ENCODE measurements around the gene MXRA7. TPM values are rescaled to one million over a fixed set of nuclear protein-coding genes. Genes with fewer than 3 reads are reported as not detected.

The MXRA7 gene
- total RNA-seq, 1 donor from 2014 or later, result 55.4 TPM

GRCh38 chr17:76691379-76692191 is 19.2 kb downstream of the MXRA7 start:
- peaks cover 2% of the 10 kb centered on the region for H3K36me3 Mint-ChIP-seq
- H3K4me3 Mint-ChIP-seq, result no peak overlapping the region
- H3K79me2 ChIP-seq (ENCODE audit: low read depth), result no peaks in the 10 kb centered on the region
- DNase-seq (ENCODE audit: low spot score), result no peak
- H3K9me3 Mint-ChIP-seq, result no peaks in the 10 kb centered on the region
- peaks cover 43% of the 10 kb centered on the region for H3K4me1 Mint-ChIP-seq
- H3K27me3 Mint-ChIP-seq (ENCODE audit: insufficient read depth, low read depth), result peaks cover 11% of the 10 kb centered on the region
- no peak overlapping the region for H3K4me2 ChIP-seq
- no peaks in the 10 kb centered on the region for H3K36me3 ChIP-seq
- H3F3A ChIP-seq (ENCODE audit: low read depth), result no peaks in the 10 kb centered on the region
- TF ChIP-seq CTCF (IDR thresholded peaks at IDR 0.05) (no peak), EZH2 (IDR thresholded peaks at IDR 0.05) (no peak)
- peaks cover 17% of the 10 kb centered on the region for H3K4me1 ChIP-seq
- peak overlapping the region; percentile 42 for H3K27ac Mint-ChIP-seq
- no peaks in the 10 kb centered on the region for H3K9me3 ChIP-seq (ENCODE audit: low read depth)
- H3K4me3 ChIP-seq, result no peak overlapping the region
- H3K27ac ChIP-seq, result no peak overlapping the region
- no peaks in the 10 kb centered on the region for H3K27me3 ChIP-seq
- H3K9ac ChIP-seq, result no peak overlapping the region
- peaks cover 4% of the 10 kb centered on the region for H4K20me1 ChIP-seq (ENCODE audit: low read depth)
- H2AFZ ChIP-seq (replicated peaks), result no peak overlapping the region

- peak; percentile 63 for DNase-seq (ENCODE audit: low spot score)
- Histone ChIP-seq H4K20me1 (ENCODE audit: low read depth) (peaks cover 4% of the 10 kb centered on the region), H3K9ac (no peak overlapping the region), H2AFZ (replicated peaks) (no peak overlapping the region), H3K4me1 (peaks cover 17% of the 10 kb centered on the region), H3K36me3 (no peaks in the 10 kb centered on the region), H3F3A (ENCODE audit: low read depth) (no peaks in the 10 kb centered on the region), H3K9me3 (ENCODE audit: low read depth) (no peaks in the 10 kb centered on the region), H3K27ac (no peak overlapping the region), H3K4me3 (no peak overlapping the region), H3K4me2 (no peak overlapping the region), H3K27me3 (no peaks in the 10 kb centered on the region), H3K79me2 (ENCODE audit: low read depth) (no peaks in the 10 kb centered on the region)
- H3K36me3 Mint-ChIP-seq, result peaks cover 2% of the 10 kb centered on the region
- H3K27me3 Mint-ChIP-seq (ENCODE audit: insufficient read depth, low read depth), result peaks cover 11% of the 10 kb centered on the region
- H3K27ac Mint-ChIP-seq, result peak overlapping the region; percentile 29
- peaks cover 43% of the 10 kb centered on the region for H3K4me1 Mint-ChIP-seq
- H3K4me3 Mint-ChIP-seq, result peak overlapping the region; percentile 46
- TF ChIP-seq CTCF (IDR thresholded peaks at IDR 0.05) (no peak), EZH2 (IDR thresholded peaks at IDR 0.05) (no peak), EZH2phosphoT487 (IDR thresholded peaks at IDR 0.05) (no peak)
- H3K9me3 Mint-ChIP-seq, result no peaks in the 10 kb centered on the region
These were observed 20.0 kb downstream of the MXRA7 start for GRCh38 chr17:76690596-76691280.

- H3K27me3 ChIP-seq, result no peaks in the 10 kb centered on the region
- H3K36me3 Mint-ChIP-seq, result no peaks in the 10 kb centered on the region
- H3K4me1 ChIP-seq, result peaks cover 17% of the 10 kb centered on the region
- H3K27me3 Mint-ChIP-seq (ENCODE audit: insufficient read depth, low read depth), result peaks cover 11% of the 10 kb centered on the region
- peaks cover 3% of the 10 kb centered on the region for H3F3A ChIP-seq (ENCODE audit: low read depth)
- H3K9me3 Mint-ChIP-seq, result no peaks in the 10 kb centered on the region
- H3K27ac Mint-ChIP-seq, result no peak overlapping the region
- no peak overlapping the region for H3K4me3 Mint-ChIP-seq
- no peak overlapping the region for H2AFZ ChIP-seq (replicated peaks)
- H3K79me2 ChIP-seq (ENCODE audit: low read depth), result no peaks in the 10 kb centered on the region
- H3K4me2 ChIP-seq, result no peak overlapping the region
- H3K27ac ChIP-seq, result no peak overlapping the region
- no peak for DNase-seq (ENCODE audit: low spot score)
- peaks cover 42% of the 10 kb centered on the region for H3K4me1 Mint-ChIP-seq
- H4K20me1 ChIP-seq (ENCODE audit: low read depth), result peaks cover 4% of the 10 kb centered on the region
- no peaks in the 10 kb centered on the region for H3K9me3 ChIP-seq (ENCODE audit: low read depth)
- TF ChIP-seq CTCF (IDR thresholded peaks at IDR 0.05) (no peak), EZH2 (IDR thresholded peaks at IDR 0.05) (no peak), EZH2phosphoT487 (IDR thresholded peaks at IDR 0.05) (no peak)
- H3K9ac ChIP-seq, result no peak overlapping the region
- H3K4me3 ChIP-seq, result no peak overlapping the region
- H3K36me3 ChIP-seq, result no peaks in the 10 kb centered on the region
These were observed 20.9 kb downstream of the MXRA7 start for GRCh38 chr17:76689859-76690258.
